Measurements from ENCODE around the gene MEIOSIN.

MEIOSIN gene

GRCh38 chr19:45766296-45766868 is 33.1 kb downstream of the MEIOSIN start:
- no peak for TF ChIP-seq ZNF274 (IDR thresholded peaks at IDR 0.05; ENCODE audit: low read depth, low read length)
- H3K4me3 ChIP-seq (ENCODE audit: low read length): no peak overlapping the region

- H3K4me3 ChIP-seq (ENCODE audit: low read length): no peak overlapping the region
- no peak for TF ChIP-seq ZNF274 (IDR thresholded peaks at IDR 0.05; ENCODE audit: low read depth, low read length)
Measured at GRCh38 chr19:45766869-45767346, 33.7 kb downstream of the MEIOSIN start.

GRCh38 chr19:45767410-45767880 is 34.2 kb downstream of the MEIOSIN start:
- H3K4me3 ChIP-seq (ENCODE audit: low read length): peak overlapping the region; percentile 78
- no peak for TF ChIP-seq ZNF274 (IDR thresholded peaks at IDR 0.05; ENCODE audit: low read depth, low read length)

GRCh38 chr19:45767881-45768654 is 34.8 kb downstream of the MEIOSIN start:
- TF ChIP-seq ZNF274 (IDR thresholded peaks at IDR 0.05; ENCODE audit: low read depth, low read length): no peak
- H3K4me3 ChIP-seq (ENCODE audit: low read length): peak overlapping the region; percentile 78

- no peak for TF ChIP-seq ZNF274 (IDR thresholded peaks at IDR 0.05; ENCODE audit: low read depth, low read length)
Measured at GRCh38 chr19:45768655-45768983, 35.4 kb downstream of the MEIOSIN start.

GRCh38 chr19:45768984-45769782 is 35.9 kb downstream of the MEIOSIN start, which contains the start of gene SIX5:
Gene SIX5 (minus strand): TSS chr19:45769252. CDS start chr19:45768844, 408 bp downstream.
- peak within 1 kb of the TSS; percentile 78 for H3K4me3 ChIP-seq (ENCODE audit: low read length)
- TF ChIP-seq ZNF274 (IDR thresholded peaks at IDR 0.05; ENCODE audit: low read depth, low read length): no peak

More at GRCh38 chr19:45768655-45768983, 35.4 kb downstream of the MEIOSIN start:
- H3K4me3 ChIP-seq (ENCODE audit: low read length): peak overlapping the region; percentile 78

GRCh38 chr19:45769821-45770191 is 36.6 kb downstream of the MEIOSIN start:
- peak overlapping the region; percentile 59; the same call in 1 of the 2 replicates for H3K4me3 ChIP-seq (ENCODE audit: low read length)

GRCh38 chr19:45770192-45771101 is 37.2 kb downstream of the MEIOSIN start:
- peak overlapping the region; percentile 62; the same call in 1 of the 2 replicates for H3K4me3 ChIP-seq (ENCODE audit: low read length)
- no peak for TF ChIP-seq ZNF274 (IDR thresholded peaks at IDR 0.05; ENCODE audit: low read depth, low read length)

More at GRCh38 chr19:45769821-45770191, 36.6 kb downstream of the MEIOSIN start:
- no peak for TF ChIP-seq ZNF274 (IDR thresholded peaks at IDR 0.05; ENCODE audit: low read depth, low read length)

- no peak overlapping the region; the same call in 1 of the 2 replicates for H3K4me3 ChIP-seq (ENCODE audit: low read length)
- no peak for TF ChIP-seq ZNF274 (IDR thresholded peaks at IDR 0.05; ENCODE audit: low read depth, low read length)
Measured at GRCh38 chr19:45771311-45771933, 38.2 kb downstream of the MEIOSIN start.

GRCh38 chr19:45772130-45772840 is 39.0 kb downstream of the MEIOSIN start:
- TF ChIP-seq ZNF274 (IDR thresholded peaks at IDR 0.05; ENCODE audit: low read depth, low read length): no peak
- H3K4me3 ChIP-seq (ENCODE audit: low read length): no peak overlapping the region

GRCh38 chr19:45772912-45773311 is 39.7 kb downstream of the MEIOSIN start:
- no peak overlapping the region for H3K4me3 ChIP-seq (ENCODE audit: low read length)
- no peak for TF ChIP-seq ZNF274 (IDR thresholded peaks at IDR 0.05; ENCODE audit: low read depth, low read length)

GRCh38 chr19:45773384-45773783 is 40.1 kb downstream of the MEIOSIN start:
- TF ChIP-seq ZNF274 (IDR thresholded peaks at IDR 0.05; ENCODE audit: low read depth, low read length): no peak
- no peak overlapping the region for H3K4me3 ChIP-seq (ENCODE audit: low read length)
